H1 (cell line): ENCODE data around the gene PGF. TPM values are rescaled to one million over a fixed set of nuclear protein-coding genes. Genes with fewer than 3 reads are reported as not detected.

ENCODE experiments used
- CTCF ChIA-PET: fragments of 300-600 bp; sonication (Branson Sonifier 250); formaldehyde crosslinking; loops from one replicate; lab custom pipeline; 2021; ENCODE audit not compliant: partially characterized antibody; lab: Charles Lee
- POLR2A ChIA-PET: fragments of 300-600 bp; sonication (Branson Sonifier 250); formaldehyde crosslinking; loops from one replicate; lab custom pipeline; 2021; ENCODE audit warnings: inconsistent platforms; ENCODE audit not compliant: partially characterized antibody; lab: Charles Lee
- DNase-seq, 2 experiments: peaks; one replicate each; pipeline versions ENCODE4 v3.0.0 to v3.0.0-alpha.2; 2010 to 2022; ENCODE audit warnings: low spot score in 2 of 2, low read depth in 1 of 2, mixed read lengths in 1 of 2
- FAIRE-seq: peaks from 2 replicates; lab custom pipeline; 2011; peaks lifted over from hg19 to GRCh38; lab: Jason Lieb, UNC
- H2AFZ ChIP-seq: 2 replicates; pipeline ENCODE4 v1.8.1; 2012; ENCODE audit warnings: low read length, inconsistent platforms
- H2AK5ac ChIP-seq: 2 replicates; pipeline ENCODE4 v1.6.1; 2013; ENCODE audit warnings: low read depth, low read length
- H2BK120ac ChIP-seq: replicated peaks from 2 replicates; pipeline ENCODE3; 2013; ENCODE audit warnings: low read depth, low read length, inconsistent platforms
- H2BK12ac ChIP-seq: 2 replicates; pipeline ENCODE4 v1.6.1; 2013; ENCODE audit warnings: low read depth, low read length
- H2BK15ac ChIP-seq: 2 replicates; pipeline ENCODE4 v1.6.1; 2013; ENCODE audit warnings: low read length
- H2BK20ac ChIP-seq: 2 replicates; pipeline ENCODE4 v1.6.1; 2013; ENCODE audit warnings: low read length
- H2BK5ac ChIP-seq: 2 replicates; pipeline ENCODE4 v1.6.1; 2013; ENCODE audit warnings: low read depth, low read length
- H3K14ac ChIP-seq: 2 replicates; pipeline ENCODE4 v1.6.1; 2013; ENCODE audit warnings: inconsistent platforms; ENCODE audit not compliant: insufficient read length
- H3K18ac ChIP-seq: 2 replicates; pipeline ENCODE4 v1.6.1; 2013; ENCODE audit warnings: low read length; ENCODE audit errors: extremely low read depth
- H3K23ac ChIP-seq: 2 replicates; pipeline ENCODE4 v1.6.1; 2013; ENCODE audit warnings: inconsistent platforms; ENCODE audit not compliant: insufficient read length
- H3K23me2 ChIP-seq: 2 replicates; pipeline ENCODE4 v1.6.1; 2013; ENCODE audit warnings: low read depth, low read length
- H3K27ac ChIP-seq: 2 replicates; pipeline ENCODE4 v1.6.1; 2011; ENCODE audit warnings: low read depth, low read length, inconsistent platforms
- H3K27me3 ChIP-seq, 4 experiments: replicated peaks in 1 of 4; 1 replicate in 1 of 4; 2 replicates in 3 of 4; pipeline versions ENCODE4 v1.6.1 to v1.8.1; 2011 to 2013; ENCODE audit warnings: low read length in 3 of 4, mild to moderate bottlenecking in 3 of 4, inconsistent platforms in 2 of 4, mixed read lengths in 2 of 4, moderate library complexity in 1 of 4; ENCODE audit not compliant: control insufficient read depth in 3 of 4, insufficient read depth in 3 of 4; ENCODE audit errors: extremely low read depth in 1 of 4
- H3K36me3 ChIP-seq, 4 experiments: 2 replicates each; pipeline versions ENCODE4 v1.6.1 to v1.8.1; 2011 to 2013; ENCODE audit warnings: mild to moderate bottlenecking in 4 of 4, low read length in 3 of 4, moderate library complexity in 2 of 4, control low read depth in 1 of 4, inconsistent platforms in 1 of 4; ENCODE audit not compliant: insufficient read depth in 4 of 4, control insufficient read depth in 2 of 4
- H3K4ac ChIP-seq: replicated peaks from 2 replicates; pipeline ENCODE3; 2013; ENCODE audit warnings: low read length, low read depth, mixed read lengths, inconsistent platforms; ENCODE audit not compliant: insufficient read length
- H3K4me1 ChIP-seq, 4 experiments: replicated peaks in 1 of 4; 1 replicate in 1 of 4; 2 replicates in 3 of 4; pipeline versions ENCODE4 v1.6.1 to v1.8.1; 2011 to 2013; ENCODE audit warnings: low read length in 3 of 4, inconsistent platforms in 2 of 4, mixed read lengths in 1 of 4; ENCODE audit not compliant: insufficient read depth in 4 of 4, control insufficient read depth in 3 of 4
- H3K4me2 ChIP-seq, 2 experiments: 2 replicates each; pipeline versions ENCODE4 v1.6.1 to v1.8.1; 2011 to 2013; ENCODE audit warnings: low read depth in 2 of 2, low read length in 2 of 2, control low read depth in 1 of 2, inconsistent platforms in 1 of 2, mild to moderate bottlenecking in 1 of 2; ENCODE audit not compliant: insufficient read depth in 1 of 2
- H3K4me3 ChIP-seq, 4 experiments: fragments of 200-600, 300-600 bp in 1 of 4; sonication (generic), shearing (Covaris generic), sonication (Bioruptor Twin) in 1 of 4; 2 replicates each; pipeline versions ENCODE4 v1.5.1 to v1.8.1; 2011 to 2016; ENCODE audit warnings: low read length in 4 of 4, low read depth in 3 of 4, control low read depth in 2 of 4, inconsistent platforms in 2 of 4, mild to moderate bottlenecking in 2 of 4, mixed read lengths in 1 of 4, moderate library complexity in 1 of 4; ENCODE audit not compliant: insufficient read depth in 2 of 4; ENCODE audit errors: extremely low read depth in 1 of 4
- H3K56ac ChIP-seq: replicated peaks from 2 replicates; pipeline ENCODE3; 2013; ENCODE audit warnings: low read depth, mild to moderate bottlenecking, mixed read lengths, low read length, inconsistent platforms; ENCODE audit not compliant: insufficient read length
- H3K79me1 ChIP-seq: 2 replicates; pipeline ENCODE4 v1.6.1; 2013; ENCODE audit warnings: low read depth, low read length, control low read depth
- H3K79me2 ChIP-seq, 2 experiments: 2 replicates each; pipeline versions ENCODE4 v1.6.1 to v1.8.1; 2012 to 2013; ENCODE audit warnings: low read length in 2 of 2, mild to moderate bottlenecking in 2 of 2, inconsistent platforms in 1 of 2; ENCODE audit not compliant: insufficient read depth in 2 of 2, control insufficient read depth in 1 of 2
- H3K9ac ChIP-seq, 4 experiments: replicated peaks in 1 of 4; 1 replicate in 1 of 4; 2 replicates in 3 of 4; pipeline versions ENCODE4 v1.6.1 to v1.8.1; 2011 to 2013; ENCODE audit warnings: low read depth in 3 of 4, low read length in 3 of 4, control low read depth in 2 of 4, mild to moderate bottlenecking in 2 of 4, moderate library complexity in 2 of 4, inconsistent platforms in 1 of 4; ENCODE audit errors: extremely low read depth in 1 of 4
- H3K9me3 ChIP-seq, 2 experiments: 2 replicates each; pipeline versions ENCODE4 v1.6.1 to v1.8.1; 2012 to 2013; ENCODE audit warnings: mild to moderate bottlenecking in 2 of 2, moderate library complexity in 2 of 2, control low read depth in 1 of 2, inconsistent platforms in 1 of 2, low read depth in 1 of 2, low read length in 1 of 2, mixed read lengths in 1 of 2; ENCODE audit not compliant: insufficient read depth in 2 of 2
- H4K20me1 ChIP-seq, 2 experiments: replicated peaks in 1 of 2; 2 replicates each; pipeline versions ENCODE3 to v1.8.1; 2011 to 2013; ENCODE audit warnings: inconsistent platforms in 2 of 2, low read length in 2 of 2, mild to moderate bottlenecking in 1 of 2; ENCODE audit not compliant: insufficient read depth in 2 of 2, control insufficient read depth in 1 of 2
- H4K5ac ChIP-seq: 2 replicates; pipeline ENCODE4 v1.6.1; 2013; ENCODE audit warnings: low read length, low read depth, mixed read lengths, inconsistent platforms; ENCODE audit not compliant: insufficient read length
- H4K8ac ChIP-seq: 2 replicates; pipeline ENCODE4 v1.8.0; 2013; ENCODE audit warnings: mild to moderate bottlenecking, moderate library complexity, low read length, inconsistent platforms; ENCODE audit not compliant: insufficient read depth; ENCODE audit errors: extremely low read depth
- H4K91ac ChIP-seq: replicated peaks from 2 replicates; pipeline ENCODE3; 2013; ENCODE audit warnings: low read length, mixed read lengths, inconsistent platforms; ENCODE audit not compliant: insufficient read length
- CBX5 ChIP-seq: fragments of 300-800, 300-1000 bp; sonication (generic); IDR thresholded peaks from 2 replicates; pipeline ENCODE4 v1.7.1; 2016; ENCODE audit warnings: antibody characterized with exemption, low read length, low read depth
- CTCF ChIP-seq, 3 experiments: IDR thresholded peaks; 1 replicate in 2 of 3; 2 replicates in 1 of 3; pipeline versions ENCODE4 v1.5.1 to v1.6.1; 2011; ENCODE audit warnings: low read length in 3 of 3, mild to moderate bottlenecking in 3 of 3, inconsistent platforms in 2 of 3, low read depth in 1 of 3, moderate library complexity in 1 of 3; ENCODE audit not compliant: insufficient read depth in 1 of 3; ENCODE audit errors: control extremely low read depth in 1 of 3
- GTF2F1 ChIP-seq: IDR thresholded peaks from 2 replicates; pipeline ENCODE4 v1.6.1; 2012; ENCODE audit warnings: low read depth, low read length, improper control_type of control experiment, borderline replicate concordance
- WGBS, 2 experiments: shearing (Covaris generic) in 1 of 2; methylation state at CpG; one replicate each; pipeline versions ENCODE4 v1.1.6 to v1.1.7; 2013 to 2015; ENCODE audit warnings: low lambda C conversion rate in 2 of 2, mixed read lengths in 2 of 2, inconsistent platforms in 1 of 2, low coverage in 1 of 2, missing lambda C conversion rate in 1 of 2; ENCODE audit not compliant: insufficient replicate concordance in 2 of 2, insufficient coverage in 1 of 2, insufficient read length in 1 of 2; ENCODE audit errors: extremely low coverage in 1 of 2, missing lambda C conversion rate in 1 of 2; 5-methylcytosine and 5-hydroxymethylcytosine counted together
- polyA plus RNA-seq, 7 experiments: library from polyadenylated mRNA; depleted of rRNA in 3 of 7; stranded (reverse) in 5 of 7; unstranded in 2 of 7; fragments of >200 nt in 5 of 7; fragments of 200-250 nt in 2 of 7; gene quantifications; 1 replicate in 5 of 7; 2 replicates in 1 of 7; 4 replicates in 1 of 7; pipeline versions ENCODE4 v1.2.1 to v1.2.3, GENCODE V29; 2011 to 2013; ENCODE audit warnings: missing spikeins in 2 of 7, mixed read lengths in 2 of 7
- total RNA-seq: library from RNA; stranded (reverse); fragmentation: NEBNext Ultra II Directional; extraction: Animal tissue kit (Norgen Biotek cat#: 25700); gene quantifications from 2 replicates; pipeline ENCODE4 v1.2.1, GENCODE V29; 2021

Gene PGF
- total and polyA plus RNA-seq, 2 of the 8 experiments (the other 6 are each of a cell fraction or from before 2014, with no cell fraction given), result 2.1 to 4.1 TPM

GRCh38 chr14:74960736-74961135 is 5.3 kb upstream of the PGF start:
- Histone ChIP-seq H2BK15ac (no peak overlapping the region), H3K27ac (no peak overlapping the region), H3K36me3 (no peaks in the 10 kb centered on the region), H2BK5ac (no peak overlapping the region), H3K23ac (no peak overlapping the region), H3K18ac (no peak overlapping the region), H2AFZ (no peak overlapping the region), H3K56ac (no peak overlapping the region), H2BK20ac (no peak overlapping the region), H4K8ac (peak overlapping the region; percentile 31; the same call in 1 of the 2 replicates), H3K9ac (no peak overlapping the region), H3K4me3 (no peak overlapping the region), H3K4me1 (peaks cover 2 to 17% (median 7%) of the 10 kb centered on the region in 4 experiments), H3K79me2 (no peaks in the 10 kb centered on the region), H3K4ac (no peak overlapping the region), H4K20me1 (no peaks in the 10 kb centered on the region), H2BK12ac (no peak overlapping the region), H3K23me2 (peaks cover 3% of the 10 kb centered on the region; the same call in 1 of the 2 replicates), H3K14ac (no peak overlapping the region), H2AK5ac (no peak overlapping the region), H4K5ac (no peak overlapping the region), H3K79me1 (no peaks in the 10 kb centered on the region), H2BK120ac (no peak overlapping the region), H3K27me3 (peaks cover 0 to 8% (median 3%) of the 10 kb centered on the region in 4 experiments; a peak in 5 of 7 replicates), H4K91ac (no peak overlapping the region), H3K4me2 (no peak overlapping the region), H3K9me3 (no peaks in the 10 kb centered on the region)
- FAIRE-seq (no peak), DNase-seq (no peak)
- POLR2A ChIA-PET, result interaction anchor here (0.8 to 0.9 kb wide), 2 partner anchors 13 to 23 kb away, joined by 3 read pairs; no protein-coding TSS in a partner anchor
- TF ChIP-seq CBX5 (no peak), GTF2F1 (no peak), CTCF (IDR thresholded peaks at IDR 0.05; ENCODE audit: control extremely low read depth in 1 of 3, insufficient read depth in 1 of 3, low read depth in 1 of 3, low read length in 3 of 3) (no peak)
- 81% methylated on average over 4 of the region's 4 CpGs; no CpG with 5 or more reads in 1 of the 2 experiments for WGBS, 2 experiments
- CTCF ChIA-PET, result interaction anchor here (0.8 to 11.8 kb wide), 9 partner anchors 8 to 128 kb away, joined by 3 to 146 read pairs (median 5); no protein-coding TSS in a partner anchor
